ENCODE measurements around the gene EN2. TPM values are rescaled to one million over a fixed set of nuclear protein-coding genes. Genes with fewer than 3 reads are reported as not detected.

The EN2 gene
- polyA plus RNA-seq (2013, experiment 1 of 4) = not detected
- 0.18 TPM for polyA plus RNA-seq (2013, experiment 2 of 4)
- polyA plus RNA-seq (2013, experiment 3 of 4) = 0.21 TPM
- polyA plus RNA-seq (2013, experiment 4 of 4) = 0.36 TPM

GRCh38 chr7:155458111-155458877 is at the start of gene EN2:
TSS of gene EN2 (plus strand) at chr7:155458129. CDS start at chr7:155458378, 249 bp downstream.
- Histone ChIP-seq H3K27ac (ENCODE audit: insufficient read depth, low read depth, low read length, poor library complexity, severe bottlenecking) (no peak within 1 kb of the TSS), H3K36me3 (ENCODE audit: control insufficient read depth, insufficient read depth, low read length) (no peaks in the 10 kb centered on the region), H3K9me3 (ENCODE audit: control insufficient read depth, low read length) (no peaks in the 10 kb centered on the region), H3K27me3 (ENCODE audit: control insufficient read depth, insufficient read depth, low read length, poor library complexity, severe bottlenecking) (peaks cover 98% of the 10 kb centered on the region), H3K4me3 (ENCODE audit: insufficient read depth, low read depth, low read length) (no peak within 1 kb of the TSS), H3K4me1 (ENCODE audit: control insufficient read depth, insufficient read depth, low read length) (peaks cover 16% of the 10 kb centered on the region)
- WGBS, 2 experiments = 1 to 2% methylated on average over 105 of the region's 105 CpGs

- Histone ChIP-seq H3K9me3 (ENCODE audit: control insufficient read depth, low read length) (no peaks in the 10 kb centered on the region), H3K4me1 (ENCODE audit: control insufficient read depth, insufficient read depth, low read length) (peaks cover 8% of the 10 kb centered on the region), H3K27ac (ENCODE audit: insufficient read depth, low read depth, low read length, poor library complexity, severe bottlenecking) (no peak overlapping the region), H3K27me3 (ENCODE audit: control insufficient read depth, insufficient read depth, low read length, poor library complexity, severe bottlenecking) (peaks cover 45% of the 10 kb centered on the region), H3K4me3 (ENCODE audit: insufficient read depth, low read depth, low read length) (no peak overlapping the region), H3K36me3 (ENCODE audit: control insufficient read depth, insufficient read depth, low read length) (no peaks in the 10 kb centered on the region)
- 63 to 64% methylated on average over 38 of the region's 38 CpGs for WGBS, 2 experiments
Measured at GRCh38 chr7:155408651-155409586, 49.0 kb upstream of the EN2 start.

GRCh38 chr7:155409980-155410379 is 47.9 kb upstream of the EN2 start:
- Histone ChIP-seq H3K27me3 (ENCODE audit: control insufficient read depth, insufficient read depth, low read length, poor library complexity, severe bottlenecking) (peaks cover 45% of the 10 kb centered on the region), H3K27ac (ENCODE audit: insufficient read depth, low read depth, low read length, poor library complexity, severe bottlenecking) (no peak overlapping the region), H3K4me1 (ENCODE audit: control insufficient read depth, insufficient read depth, low read length) (peaks cover 8% of the 10 kb centered on the region), H3K4me3 (ENCODE audit: insufficient read depth, low read depth, low read length) (no peak overlapping the region), H3K36me3 (ENCODE audit: control insufficient read depth, insufficient read depth, low read length) (no peaks in the 10 kb centered on the region), H3K9me3 (ENCODE audit: control insufficient read depth, low read length) (no peaks in the 10 kb centered on the region)
- WGBS, 2 experiments = 92 to 93% methylated on average over 15 of the region's 15 CpGs

- whole genome bisulfite sequencing, 2 experiments = 68 to 73% methylated on average over 6 of the region's 6 CpGs
- H3K4me1 ChIP-seq (ENCODE audit: control insufficient read depth, insufficient read depth, low read length) = peaks cover 8% of the 10 kb centered on the region
- no peaks in the 10 kb centered on the region for H3K9me3 ChIP-seq (ENCODE audit: control insufficient read depth, low read length)
- no peaks in the 10 kb centered on the region for H3K36me3 ChIP-seq (ENCODE audit: control insufficient read depth, insufficient read depth, low read length)
- no peak overlapping the region for H3K27ac ChIP-seq (ENCODE audit: insufficient read depth, low read depth, low read length, poor library complexity, severe bottlenecking)
- H3K27me3 ChIP-seq (ENCODE audit: control insufficient read depth, insufficient read depth, low read length, poor library complexity, severe bottlenecking) = peaks cover 45% of the 10 kb centered on the region
- H3K4me3 ChIP-seq (ENCODE audit: insufficient read depth, low read depth, low read length) = no peak overlapping the region
Measured at GRCh38 chr7:155410431-155410830, 47.5 kb upstream of the EN2 start.

- no peaks in the 10 kb centered on the region for H3K9me3 ChIP-seq (ENCODE audit: control insufficient read depth, low read length)
- 89 to 94% methylated on average over 17 of the region's 17 CpGs for WGBS, 2 experiments
- H3K4me3 ChIP-seq (ENCODE audit: insufficient read depth, low read depth, low read length) = no peak overlapping the region
- peaks cover 8% of the 10 kb centered on the region for H3K4me1 ChIP-seq (ENCODE audit: control insufficient read depth, insufficient read depth, low read length)
- H3K27me3 ChIP-seq (ENCODE audit: control insufficient read depth, insufficient read depth, low read length, poor library complexity, severe bottlenecking) = peaks cover 40% of the 10 kb centered on the region
- H3K27ac ChIP-seq (ENCODE audit: insufficient read depth, low read depth, low read length, poor library complexity, severe bottlenecking) = no peak overlapping the region
- H3K36me3 ChIP-seq (ENCODE audit: control insufficient read depth, insufficient read depth, low read length) = no peaks in the 10 kb centered on the region
Measured at GRCh38 chr7:155411718-155412415, 46.1 kb upstream of the EN2 start.

- peaks cover 8% of the 10 kb centered on the region for H3K4me1 ChIP-seq (ENCODE audit: control insufficient read depth, insufficient read depth, low read length)
- 40 to 43% methylated on average over 25 of the region's 25 CpGs for WGBS, 2 experiments
- H3K36me3 ChIP-seq (ENCODE audit: control insufficient read depth, insufficient read depth, low read length) = no peaks in the 10 kb centered on the region
- H3K27ac ChIP-seq (ENCODE audit: insufficient read depth, low read depth, low read length, poor library complexity, severe bottlenecking) = no peak overlapping the region
- no peak overlapping the region for H3K4me3 ChIP-seq (ENCODE audit: insufficient read depth, low read depth, low read length)
- H3K27me3 ChIP-seq (ENCODE audit: control insufficient read depth, insufficient read depth, low read length, poor library complexity, severe bottlenecking) = peaks cover 40% of the 10 kb centered on the region
- H3K9me3 ChIP-seq (ENCODE audit: control insufficient read depth, low read length) = no peaks in the 10 kb centered on the region
Measured at GRCh38 chr7:155412416-155413253, 45.3 kb upstream of the EN2 start.

- Histone ChIP-seq H3K36me3 (ENCODE audit: control insufficient read depth, insufficient read depth, low read length) (no peaks in the 10 kb centered on the region), H3K4me1 (ENCODE audit: control insufficient read depth, insufficient read depth, low read length) (no peaks in the 10 kb centered on the region), H3K9me3 (ENCODE audit: control insufficient read depth, low read length) (no peaks in the 10 kb centered on the region), H3K4me3 (ENCODE audit: insufficient read depth, low read depth, low read length) (no peak overlapping the region), H3K27ac (ENCODE audit: insufficient read depth, low read depth, low read length, poor library complexity, severe bottlenecking) (no peak overlapping the region), H3K27me3 (ENCODE audit: control insufficient read depth, insufficient read depth, low read length, poor library complexity, severe bottlenecking) (peaks cover 26% of the 10 kb centered on the region)
- 91% methylated on average over 24 of the region's 24 CpGs for WGBS, 2 experiments
Measured at GRCh38 chr7:155414547-155415492, 43.1 kb upstream of the EN2 start.

- H3K27me3 ChIP-seq (ENCODE audit: control insufficient read depth, insufficient read depth, low read length, poor library complexity, severe bottlenecking) = peaks cover 12% of the 10 kb centered on the region
- 92% methylated on average over 17 of the region's 17 CpGs for WGBS, 2 experiments
- no peaks in the 10 kb centered on the region for H3K36me3 ChIP-seq (ENCODE audit: control insufficient read depth, insufficient read depth, low read length)
- no peak overlapping the region for H3K4me3 ChIP-seq (ENCODE audit: insufficient read depth, low read depth, low read length)
- no peaks in the 10 kb centered on the region for H3K9me3 ChIP-seq (ENCODE audit: control insufficient read depth, low read length)
- no peak overlapping the region for H3K27ac ChIP-seq (ENCODE audit: insufficient read depth, low read depth, low read length, poor library complexity, severe bottlenecking)
- H3K4me1 ChIP-seq (ENCODE audit: control insufficient read depth, insufficient read depth, low read length) = no peaks in the 10 kb centered on the region
Measured at GRCh38 chr7:155416646-155417380, 41.1 kb upstream of the EN2 start.

All from ectodermal cell (in vitro differentiated cells).